ENCODE results near the gene CXXC4. TPM values are rescaled to one million over a fixed set of nuclear protein-coding genes. Genes with fewer than 3 reads are reported as not detected.

Gene CXXC4
- total RNA-seq, 1 experiment from 2014 or later = 0.54 TPM

DNA sequence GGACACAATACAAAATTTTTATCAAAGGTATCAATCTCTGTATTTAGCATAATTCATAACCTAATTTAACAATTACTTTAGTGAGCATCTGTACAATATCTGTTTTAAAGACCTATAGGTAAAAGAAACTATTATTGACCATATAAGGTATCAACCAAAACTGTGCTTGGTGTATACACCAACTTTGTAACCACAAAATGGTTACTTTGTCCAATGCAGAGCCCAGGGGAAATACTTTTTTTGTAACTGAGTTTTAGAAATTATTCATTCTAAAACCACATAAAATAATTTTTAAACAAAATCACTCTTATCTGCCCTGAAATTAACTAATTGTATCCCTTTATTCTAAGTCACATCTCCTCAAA is 5.0 kb downstream of the CXXC4 start:
- BruUV-seq (replicated peaks) = no TSS peak
- ATAC-seq (no peak), DNase-seq (ENCODE audit: low read depth, low spot score) (no peak)
- H3K36me3 ChIP-seq (ENCODE audit: control insufficient read depth in 1 of 2, insufficient read depth in 2 of 2, low read length in 2 of 2) = no peaks in the 10 kb centered on the region
- no peaks in the 10 kb centered on the region for H3K9me3 ChIP-seq (ENCODE audit: control insufficient read depth in 1 of 2, insufficient read depth in 1 of 2, low read depth in 1 of 2, low read length in 2 of 2)
- H3K27ac ChIP-seq (ENCODE audit: low read depth, low read length) = no peak overlapping the region
- H3K27me3 ChIP-seq (ENCODE audit: insufficient read depth, low read length) = no peaks in the 10 kb centered on the region
- no peak overlapping the region for H3K4me3 ChIP-seq (replicated peaks in 1 of 2; ENCODE audit: low read depth in 1 of 2, low read length in 2 of 2)
- no peak overlapping the region for H3K9ac ChIP-seq (ENCODE audit: low read length)
- intact Hi-C loops (cut with micrococcal nuclease) = no loop called here
- no peak overlapping the region for H2AFZ ChIP-seq (ENCODE audit: low read depth, low read length, poor library complexity, severe bottlenecking)
- CTCF ChIA-PET = no interaction called here
- H3K79me2 ChIP-seq (ENCODE audit: insufficient read depth, low read length) = no peaks in the 10 kb centered on the region
- TF ChIP-seq YY1 (IDR thresholded peaks at IDR 0.05; ENCODE audit: extremely low read depth, insufficient replicate concordance, low read depth, low read length) (no peak), EZH2phosphoT487 (IDR thresholded peaks at IDR 0.05; ENCODE audit: borderline replicate concordance) (no peak), CBX3 (IDR thresholded peaks at IDR 0.05; ENCODE audit: low read depth) (no peak), EGR1 (IDR thresholded peaks at IDR 0.05; ENCODE audit: low read depth) (no peak), ZNF274 (IDR thresholded peaks at IDR 0.05; ENCODE audit: low read depth, low read length) (no peak), EZH2 (IDR thresholded peaks at IDR 0.05) (no peak)
- TF ChIP-seq, protein P1, sequence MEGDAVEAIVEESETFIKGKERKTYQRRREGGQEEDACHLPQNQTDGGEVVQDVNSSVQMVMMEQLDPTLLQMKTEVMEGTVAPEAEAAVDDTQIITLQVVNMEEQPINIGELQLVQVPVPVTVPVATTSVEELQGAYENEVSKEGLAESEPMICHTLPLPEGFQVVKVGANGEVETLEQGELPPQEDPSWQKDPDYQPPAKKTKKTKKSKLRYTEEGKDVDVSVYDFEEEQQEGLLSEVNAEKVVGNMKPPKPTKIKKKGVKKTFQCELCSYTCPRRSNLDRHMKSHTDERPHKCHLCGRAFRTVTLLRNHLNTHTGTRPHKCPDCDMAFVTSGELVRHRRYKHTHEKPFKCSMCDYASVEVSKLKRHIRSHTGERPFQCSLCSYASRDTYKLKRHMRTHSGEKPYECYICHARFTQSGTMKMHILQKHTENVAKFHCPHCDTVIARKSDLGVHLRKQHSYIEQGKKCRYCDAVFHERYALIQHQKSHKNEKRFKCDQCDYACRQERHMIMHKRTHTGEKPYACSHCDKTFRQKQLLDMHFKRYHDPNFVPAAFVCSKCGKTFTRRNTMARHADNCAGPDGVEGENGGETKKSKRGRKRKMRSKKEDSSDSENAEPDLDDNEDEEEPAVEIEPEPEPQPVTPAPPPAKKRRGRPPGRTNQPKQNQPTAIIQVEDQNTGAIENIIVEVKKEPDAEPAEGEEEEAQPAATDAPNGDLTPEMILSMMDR (IDR thresholded peaks at IDR 0.05 in 2 of 3, conservative IDR thresholded peaks at IDR 0.05 in 1 of 3; ENCODE audit: borderline replicate concordance in 1 of 3, insufficient read depth in 1 of 3, low read depth in 2 of 3, low read length in 2 of 3) = no peak
- TF ChIP-seq, protein P2, sequence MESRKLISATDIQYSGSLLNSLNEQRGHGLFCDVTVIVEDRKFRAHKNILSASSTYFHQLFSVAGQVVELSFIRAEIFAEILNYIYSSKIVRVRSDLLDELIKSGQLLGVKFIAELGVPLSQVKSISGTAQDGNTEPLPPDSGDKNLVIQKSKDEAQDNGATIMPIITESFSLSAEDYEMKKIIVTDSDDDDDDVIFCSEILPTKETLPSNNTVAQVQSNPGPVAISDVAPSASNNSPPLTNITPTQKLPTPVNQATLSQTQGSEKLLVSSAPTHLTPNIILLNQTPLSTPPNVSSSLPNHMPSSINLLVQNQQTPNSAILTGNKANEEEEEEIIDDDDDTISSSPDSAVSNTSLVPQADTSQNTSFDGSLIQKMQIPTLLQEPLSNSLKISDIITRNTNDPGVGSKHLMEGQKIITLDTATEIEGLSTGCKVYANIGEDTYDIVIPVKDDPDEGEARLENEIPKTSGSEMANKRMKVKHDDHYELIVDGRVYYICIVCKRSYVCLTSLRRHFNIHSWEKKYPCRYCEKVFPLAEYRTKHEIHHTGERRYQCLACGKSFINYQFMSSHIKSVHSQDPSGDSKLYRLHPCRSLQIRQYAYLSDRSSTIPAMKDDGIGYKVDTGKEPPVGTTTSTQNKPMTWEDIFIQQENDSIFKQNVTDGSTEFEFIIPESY (IDR thresholded peaks at IDR 0.05; ENCODE audit: extremely low read depth, insufficient replicate concordance, low read length) = no peak
- TF ChIP-seq, protein P3, sequence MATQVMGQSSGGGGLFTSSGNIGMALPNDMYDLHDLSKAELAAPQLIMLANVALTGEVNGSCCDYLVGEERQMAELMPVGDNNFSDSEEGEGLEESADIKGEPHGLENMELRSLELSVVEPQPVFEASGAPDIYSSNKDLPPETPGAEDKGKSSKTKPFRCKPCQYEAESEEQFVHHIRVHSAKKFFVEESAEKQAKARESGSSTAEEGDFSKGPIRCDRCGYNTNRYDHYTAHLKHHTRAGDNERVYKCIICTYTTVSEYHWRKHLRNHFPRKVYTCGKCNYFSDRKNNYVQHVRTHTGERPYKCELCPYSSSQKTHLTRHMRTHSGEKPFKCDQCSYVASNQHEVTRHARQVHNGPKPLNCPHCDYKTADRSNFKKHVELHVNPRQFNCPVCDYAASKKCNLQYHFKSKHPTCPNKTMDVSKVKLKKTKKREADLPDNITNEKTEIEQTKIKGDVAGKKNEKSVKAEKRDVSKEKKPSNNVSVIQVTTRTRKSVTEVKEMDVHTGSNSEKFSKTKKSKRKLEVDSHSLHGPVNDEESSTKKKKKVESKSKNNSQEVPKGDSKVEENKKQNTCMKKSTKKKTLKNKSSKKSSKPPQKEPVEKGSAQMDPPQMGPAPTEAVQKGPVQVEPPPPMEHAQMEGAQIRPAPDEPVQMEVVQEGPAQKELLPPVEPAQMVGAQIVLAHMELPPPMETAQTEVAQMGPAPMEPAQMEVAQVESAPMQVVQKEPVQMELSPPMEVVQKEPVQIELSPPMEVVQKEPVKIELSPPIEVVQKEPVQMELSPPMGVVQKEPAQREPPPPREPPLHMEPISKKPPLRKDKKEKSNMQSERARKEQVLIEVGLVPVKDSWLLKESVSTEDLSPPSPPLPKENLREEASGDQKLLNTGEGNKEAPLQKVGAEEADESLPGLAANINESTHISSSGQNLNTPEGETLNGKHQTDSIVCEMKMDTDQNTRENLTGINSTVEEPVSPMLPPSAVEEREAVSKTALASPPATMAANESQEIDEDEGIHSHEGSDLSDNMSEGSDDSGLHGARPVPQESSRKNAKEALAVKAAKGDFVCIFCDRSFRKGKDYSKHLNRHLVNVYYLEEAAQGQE (IDR thresholded peaks at IDR 0.05; ENCODE audit: low read depth) = no peak
- TF ChIP-seq, protein P4, sequence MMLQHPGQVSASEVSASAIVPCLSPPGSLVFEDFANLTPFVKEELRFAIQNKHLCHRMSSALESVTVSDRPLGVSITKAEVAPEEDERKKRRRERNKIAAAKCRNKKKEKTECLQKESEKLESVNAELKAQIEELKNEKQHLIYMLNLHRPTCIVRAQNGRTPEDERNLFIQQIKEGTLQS (IDR thresholded peaks at IDR 0.05) = no peak
- POLR2A ChIA-PET = no interaction called here
- H3K9me2 ChIP-seq (ENCODE audit: insufficient read depth) = no peaks in the 10 kb centered on the region
- H3K4me1 ChIP-seq (ENCODE audit: control insufficient read depth in 1 of 2, insufficient read depth in 2 of 2, low read length in 2 of 2) = peaks cover 13 to 22% of the 10 kb centered on the region in 2 experiments
- no peak overlapping the region for H3K4me2 ChIP-seq (ENCODE audit: low read length)
- H4K20me1 ChIP-seq (ENCODE audit: insufficient read depth) = no peaks in the 10 kb centered on the region
- RAD21 ChIA-PET (ENCODE audit: low non-redundant PET in 1 of 2, low total read pairs in 2 of 2, uncharacterized antibody in 2 of 2, unreplicated experiment in 2 of 2) = no interaction called here

Measured in HCT116 (cell line).